DMS153 treated with DMSO at 0.1 percent for 48 hours (cell line): ENCODE results near the gene RAB8B.

Source experiments
- DNase-seq: peaks from one replicate; lab custom pipeline; 2025; ENCODE audit not compliant: unreplicated experiment; lab: John Stamatoyannopoulos, UW

RAB8B gene

DNA sequence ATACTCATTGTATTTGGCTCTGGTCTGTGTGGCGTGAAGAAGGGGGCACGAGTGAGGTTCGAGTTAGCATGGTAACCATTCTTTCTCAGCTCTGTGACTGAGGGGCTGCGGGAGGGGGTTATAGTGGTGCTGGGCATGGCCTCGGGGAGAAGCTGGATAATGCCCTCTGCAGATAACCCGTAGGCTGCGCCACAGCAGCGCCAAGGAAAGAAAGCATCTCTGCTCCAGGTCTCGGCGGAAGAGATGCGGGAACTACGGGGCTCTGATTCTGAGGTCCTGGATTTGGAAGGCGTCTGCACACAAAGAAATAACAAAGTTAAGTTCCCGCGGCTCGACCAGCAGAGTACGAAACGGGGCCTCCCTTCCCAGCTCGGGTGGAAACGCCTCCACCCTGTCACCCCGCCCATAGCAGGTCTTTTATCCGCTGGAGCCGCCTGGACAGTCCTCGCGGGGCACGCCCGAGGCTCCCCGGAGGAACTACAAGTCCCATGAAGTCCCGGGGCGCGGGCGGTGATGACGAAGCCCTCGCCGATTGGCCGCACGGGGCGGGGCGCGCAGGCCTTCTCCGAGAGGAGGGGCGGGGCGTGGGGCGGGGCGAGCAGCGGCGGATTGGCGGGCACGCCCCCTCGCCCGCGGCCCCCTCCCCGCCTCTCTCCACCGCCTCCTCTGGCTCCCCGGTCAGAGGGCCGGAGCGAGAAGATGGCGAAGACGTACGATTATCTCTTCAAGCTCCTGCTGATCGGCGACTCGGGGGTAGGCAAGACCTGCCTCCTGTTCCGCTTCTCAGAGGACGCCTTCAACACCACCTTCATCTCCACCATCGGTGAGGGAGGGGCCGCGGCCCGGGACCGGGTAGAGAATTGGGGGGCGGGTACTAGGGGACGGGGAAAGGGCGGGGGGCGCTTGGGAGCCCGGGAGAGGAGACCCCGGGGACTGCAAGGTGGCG lies at the start of gene RAB8B:
TSS of gene RAB8B (plus strand) at position 681 of the 946 bp plus-strand sequence. CDS start at position 700, 19 bp downstream.
- DNase-seq, result peak; percentile 59

DNA sequence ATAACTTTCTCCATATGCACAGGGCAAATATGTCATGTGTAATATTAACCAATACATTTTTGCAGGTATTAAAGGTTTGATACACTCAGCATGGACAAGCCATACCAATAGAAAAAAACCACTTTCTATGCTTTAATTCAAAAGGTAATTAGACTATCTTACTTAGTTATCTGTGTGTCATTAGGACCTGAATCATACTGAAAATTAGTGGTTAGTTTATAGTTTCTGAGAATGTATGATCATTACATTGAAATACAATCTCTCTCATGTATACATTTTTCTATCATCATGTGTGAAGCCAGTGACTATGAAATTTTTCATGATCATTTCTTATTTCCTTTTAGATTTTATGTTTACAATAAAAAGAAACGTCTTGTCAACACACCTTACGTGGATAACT lies 48.5 kb upstream of the RAB8B start:
- DNase-seq, result no peak

DNA sequence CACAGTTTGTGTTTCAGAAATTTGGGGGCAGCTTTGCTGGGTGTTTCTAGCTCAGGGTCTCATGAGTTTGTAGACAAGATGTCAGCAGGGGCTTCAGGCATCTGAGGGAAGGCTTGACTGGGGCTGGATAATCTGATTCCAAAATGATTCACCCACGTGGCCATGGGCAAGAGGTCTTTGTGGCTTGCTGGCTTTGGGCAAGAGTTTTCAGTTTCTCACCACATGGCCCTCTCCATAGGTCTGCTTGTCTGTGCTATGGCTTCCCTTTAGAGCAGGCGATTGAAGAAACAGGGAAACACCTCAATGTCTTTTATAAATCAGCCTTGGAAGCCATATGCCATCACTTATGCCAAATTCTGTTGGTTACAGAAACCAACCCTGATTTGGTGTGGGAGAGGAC lies 44.0 kb upstream of the RAB8B start:
- no peak for DNase-seq

DNA sequence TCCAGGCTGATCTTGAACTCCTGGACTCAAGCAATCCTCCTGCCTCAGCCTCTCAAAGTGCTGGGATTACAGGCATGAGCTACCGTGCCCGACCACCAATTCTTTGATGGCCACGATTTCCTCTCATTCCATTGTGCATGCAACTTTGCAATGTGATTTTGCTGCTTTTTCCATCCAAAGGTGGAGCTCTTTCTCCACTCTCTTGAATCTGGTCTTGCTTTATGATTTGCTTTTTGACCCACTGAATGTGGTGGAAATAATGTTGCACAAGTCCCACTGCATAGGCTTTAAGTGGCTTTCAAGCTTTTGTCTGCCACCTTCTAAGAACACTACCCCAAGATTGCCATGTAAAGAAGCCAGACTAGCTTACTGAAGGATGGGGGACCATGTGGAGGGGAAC lies 42.7 kb upstream of the RAB8B start:
- no peak for DNase-seq

DNA sequence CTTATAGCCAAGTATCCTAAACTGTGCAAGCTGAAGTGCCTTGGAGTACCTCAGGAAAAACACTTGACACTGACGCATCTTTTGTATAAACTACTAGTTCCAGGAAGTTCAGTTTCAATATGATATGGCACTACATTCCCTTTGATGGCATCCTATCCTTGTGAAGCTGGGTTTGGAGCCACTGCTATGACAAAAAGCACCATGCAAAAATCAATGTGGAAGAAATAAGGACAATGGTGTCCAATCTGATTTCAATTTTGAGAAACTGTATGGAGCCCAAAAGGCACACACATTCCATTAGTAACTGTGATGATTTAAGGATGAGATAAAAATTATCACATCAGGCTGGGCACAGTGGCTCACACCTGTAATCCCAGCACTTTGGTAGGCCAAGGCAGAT lies 37.7 kb upstream of the RAB8B start:
- no peak for DNase-seq

DNA sequence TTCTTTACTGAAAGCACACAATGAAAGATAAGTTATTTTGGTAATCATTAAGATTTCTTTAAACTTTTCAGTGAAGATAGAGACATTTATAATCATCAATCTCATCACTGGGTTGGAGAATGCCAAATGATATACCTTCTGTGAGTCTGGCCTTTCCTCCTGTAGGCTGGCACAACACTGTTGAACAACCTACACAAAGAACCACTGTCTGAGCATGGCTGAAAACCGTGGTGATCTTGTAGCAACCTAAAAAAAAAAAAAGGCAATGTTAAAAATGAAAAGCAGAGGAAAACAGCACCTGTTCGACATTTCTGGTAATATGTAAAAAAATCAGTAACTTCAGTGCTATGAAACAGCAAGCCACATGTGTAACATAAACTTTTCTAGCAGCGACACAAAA lies 33.9 kb upstream of the RAB8B start:
- no peak for DNase-seq

DNA sequence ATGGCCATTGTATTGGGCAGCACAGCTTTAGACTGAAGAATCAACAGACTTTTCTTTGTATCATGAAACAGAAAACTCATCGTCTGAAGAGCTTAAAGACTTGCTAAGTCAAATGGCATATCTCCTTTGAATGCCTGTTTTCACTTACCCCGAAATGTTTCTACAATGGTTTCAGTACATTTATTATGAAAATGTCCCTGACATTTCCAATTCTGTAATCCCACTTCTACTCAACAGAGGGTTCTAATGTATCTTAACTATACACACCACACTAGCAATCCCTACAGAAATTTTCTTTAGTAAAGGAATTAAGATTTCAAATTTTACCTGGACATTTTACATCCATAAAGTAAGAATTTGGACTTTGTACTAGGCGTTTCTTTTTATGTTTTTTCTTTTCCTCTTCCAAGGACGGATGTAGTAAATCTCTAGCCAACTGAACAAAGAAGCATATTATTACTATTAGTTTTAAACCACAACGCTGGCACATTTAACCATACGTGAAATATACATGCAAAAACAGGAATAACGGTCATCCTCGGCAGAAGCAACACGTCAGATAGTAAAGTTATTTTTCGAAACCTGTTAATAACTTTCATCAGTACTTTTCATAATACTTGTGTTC lies 33.2 kb upstream of the RAB8B start:
- no peak for DNase-seq

DNA sequence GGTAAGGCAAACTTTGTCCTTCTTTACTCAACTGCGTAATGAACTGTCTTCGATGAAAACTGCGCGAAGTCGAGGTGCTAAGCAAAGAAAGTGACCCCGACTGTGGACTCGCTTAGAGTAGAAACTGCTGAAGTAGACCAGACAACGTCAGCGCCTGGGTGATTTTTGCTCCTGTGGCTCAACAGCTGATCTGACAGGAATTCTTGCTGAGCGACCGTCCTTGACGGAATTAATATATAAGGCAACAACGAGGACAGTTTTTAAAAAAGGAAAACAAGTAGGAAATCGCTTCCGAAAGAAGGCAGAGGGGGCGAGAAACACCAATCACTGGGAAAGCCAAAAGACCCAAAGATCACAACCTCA lies 32.7 kb upstream of the RAB8B start:
- no peak for DNase-seq

DNA sequence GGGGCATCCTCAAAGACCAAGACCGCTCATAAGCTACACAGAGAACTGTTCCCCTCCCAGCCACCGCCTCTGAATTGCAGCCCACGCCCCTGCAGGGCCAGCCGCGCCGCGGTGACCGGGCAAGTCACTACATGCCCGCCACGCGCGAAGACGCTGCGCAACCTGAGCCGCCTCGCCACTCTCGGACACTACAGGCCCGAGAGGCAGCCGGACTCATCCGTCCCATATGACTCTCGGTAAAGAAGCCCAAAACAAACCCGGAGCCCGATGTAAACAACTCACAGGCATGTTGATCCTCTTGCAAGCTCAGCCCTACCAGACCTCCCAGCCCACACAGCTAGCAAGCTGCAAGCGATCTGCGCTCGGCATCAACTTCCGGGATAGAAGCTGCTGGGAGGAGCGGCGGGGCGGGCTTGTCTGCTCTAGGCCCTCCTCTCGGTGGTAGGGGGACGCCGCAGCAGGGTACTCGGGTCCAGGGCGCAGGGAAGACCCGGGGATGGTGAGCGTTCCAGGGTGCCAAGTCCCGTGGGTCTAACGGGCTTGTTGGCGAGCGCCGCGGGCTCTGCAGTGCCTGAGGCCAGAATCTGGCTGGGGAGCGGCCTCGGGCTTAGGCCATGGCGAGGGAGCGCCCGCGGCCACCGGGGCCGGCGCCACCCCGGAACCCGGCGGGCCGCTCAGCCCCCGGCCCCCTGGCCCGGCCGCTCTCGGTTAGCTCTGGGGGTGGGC lies 32.1 kb upstream of the RAB8B start, which contains the start of gene RPS27L:
TSS of gene RPS27L (minus strand) at position 360 of the 726 bp plus-strand sequence. CDS start at position 288, 72 bp downstream.
- DNase-seq, result peak; percentile 44

DNA sequence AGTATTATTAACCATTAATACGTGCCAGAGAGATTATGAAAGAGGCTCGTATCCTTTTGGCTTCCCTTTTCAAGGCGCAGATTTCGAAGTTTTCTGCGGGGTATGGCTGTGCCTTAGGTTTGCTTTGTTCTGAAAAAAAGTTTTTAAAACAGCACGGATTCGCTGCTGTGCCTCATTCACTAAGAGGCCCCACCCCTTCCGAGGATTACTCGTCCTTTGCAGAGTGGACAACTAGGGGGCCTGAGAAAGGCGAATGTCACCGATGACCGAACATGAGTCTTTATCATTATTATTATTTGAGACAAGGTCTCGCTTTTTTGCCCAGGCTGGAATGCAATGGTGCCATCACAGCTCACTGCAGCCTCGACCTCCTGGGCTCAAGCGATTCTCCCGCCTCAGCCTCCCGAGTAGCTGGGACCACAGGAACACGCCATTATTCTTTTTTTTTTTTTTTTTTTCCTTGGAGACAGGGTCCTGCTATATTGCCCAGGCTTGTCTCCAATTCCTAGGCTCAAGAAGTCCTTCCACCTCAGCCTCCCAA lies 31.4 kb upstream of the RAB8B start:
- no peak for DNase-seq

DNA sequence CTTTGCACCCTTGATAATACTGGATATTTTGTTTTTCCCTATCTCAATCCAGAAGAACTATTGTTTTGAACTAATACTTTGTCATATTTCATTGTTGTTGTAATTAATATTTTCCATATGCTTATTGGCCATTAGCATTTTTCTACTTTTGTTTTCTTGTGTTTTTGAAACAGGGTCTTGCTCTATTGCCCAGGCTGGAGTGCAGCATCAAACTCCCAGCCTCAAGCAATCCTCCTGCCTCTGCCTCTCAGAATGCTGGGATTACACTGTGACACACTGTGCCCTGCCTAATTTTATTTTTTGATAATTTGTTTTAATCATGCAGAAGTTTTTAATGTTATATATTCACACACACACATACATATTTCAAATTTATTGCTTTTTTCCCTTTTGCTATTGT lies 28.8 kb upstream of the RAB8B start:
- no peak for DNase-seq

DNA sequence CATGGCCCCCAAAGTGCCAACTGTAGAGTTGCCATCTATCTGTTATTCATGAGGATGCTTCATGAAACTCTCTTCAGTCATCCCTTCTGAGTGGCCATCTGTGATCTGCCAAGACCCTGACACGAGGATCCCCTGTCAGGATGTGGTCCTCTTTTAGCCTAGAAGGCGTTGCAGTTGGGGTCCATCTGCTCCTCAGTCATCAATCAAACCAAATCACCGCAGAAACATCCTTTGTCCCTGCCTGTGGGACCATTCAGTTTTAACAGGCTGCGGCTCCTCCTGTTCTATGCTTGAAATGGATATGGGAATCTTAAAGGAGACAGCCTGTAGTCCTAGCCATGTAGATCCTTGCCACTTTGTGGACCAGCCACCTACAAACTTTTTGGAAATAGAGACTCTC lies 26.2 kb upstream of the RAB8B start:
- no peak for DNase-seq

DNA sequence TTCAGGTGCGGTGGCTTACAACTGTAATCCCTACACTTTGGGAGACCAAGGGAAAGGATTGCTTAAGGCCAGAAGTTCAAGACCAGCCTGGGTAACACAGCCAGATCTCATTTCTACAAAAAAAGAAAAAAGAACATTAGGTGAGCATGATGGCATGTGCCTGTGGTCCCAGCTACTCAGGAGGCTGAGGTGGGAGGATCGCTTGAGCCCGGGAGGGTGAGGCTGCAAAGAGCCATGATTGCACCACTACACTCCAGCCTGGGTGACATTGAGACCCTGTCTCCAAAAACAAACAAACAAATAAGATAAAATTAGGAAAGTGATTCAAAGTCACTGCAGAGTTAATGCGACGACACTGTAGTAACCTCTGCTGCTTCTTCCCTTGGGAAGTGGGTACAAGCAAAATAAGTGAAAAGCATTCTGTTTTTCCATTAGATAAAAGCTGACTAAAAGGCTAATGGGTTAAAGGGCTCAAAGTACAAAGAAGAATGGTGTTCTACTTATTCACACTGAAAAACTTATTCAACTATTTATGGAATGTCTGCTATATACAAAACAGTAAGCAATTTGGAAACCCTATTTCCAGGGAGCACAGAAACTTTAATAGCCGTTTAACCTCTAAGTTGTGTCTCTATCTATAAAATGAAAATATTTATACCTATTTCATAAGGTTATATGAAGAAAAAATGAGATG lies 24.1 kb upstream of the RAB8B start:
- no peak for DNase-seq

DNA sequence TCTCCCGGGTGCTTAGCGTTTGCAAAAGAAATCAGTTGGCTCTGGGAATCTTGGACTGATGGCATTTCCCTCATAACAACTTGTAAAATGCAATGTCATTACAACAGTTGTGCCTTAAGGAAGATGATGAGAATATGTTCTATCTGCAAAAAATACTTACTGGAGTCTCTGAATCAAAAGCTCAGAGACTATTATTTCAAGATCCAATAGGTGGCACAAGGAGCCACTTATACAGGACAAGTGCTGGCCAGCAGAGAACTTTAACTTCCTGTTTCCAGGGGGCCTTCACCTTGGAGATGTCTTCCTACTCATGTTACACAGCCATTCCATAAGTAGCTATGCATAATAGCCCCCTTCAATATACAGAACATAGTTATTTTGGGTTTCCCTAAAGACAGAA lies 23.2 kb upstream of the RAB8B start:
- DNase-seq, result no peak

DNA sequence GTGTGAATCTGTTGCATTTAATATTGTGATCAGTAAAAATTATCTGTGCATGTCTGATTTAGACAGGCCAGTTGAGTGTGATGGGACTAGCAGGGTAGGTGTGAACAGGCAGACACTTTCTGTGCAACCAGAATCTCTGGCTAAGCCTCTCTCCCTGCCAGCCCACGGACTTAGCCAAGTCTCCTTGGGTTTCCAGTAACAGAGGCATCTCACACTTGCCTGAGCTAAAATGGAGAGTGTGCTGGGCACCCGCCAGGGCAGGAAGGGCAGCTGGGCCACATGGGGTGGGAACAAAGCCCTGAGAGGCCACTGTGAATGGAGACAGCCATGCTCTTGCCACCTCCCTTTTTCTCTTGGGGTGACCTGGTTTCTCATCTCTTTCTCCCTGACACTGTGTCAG lies 19.6 kb upstream of the RAB8B start:
- no peak for DNase-seq

DNA sequence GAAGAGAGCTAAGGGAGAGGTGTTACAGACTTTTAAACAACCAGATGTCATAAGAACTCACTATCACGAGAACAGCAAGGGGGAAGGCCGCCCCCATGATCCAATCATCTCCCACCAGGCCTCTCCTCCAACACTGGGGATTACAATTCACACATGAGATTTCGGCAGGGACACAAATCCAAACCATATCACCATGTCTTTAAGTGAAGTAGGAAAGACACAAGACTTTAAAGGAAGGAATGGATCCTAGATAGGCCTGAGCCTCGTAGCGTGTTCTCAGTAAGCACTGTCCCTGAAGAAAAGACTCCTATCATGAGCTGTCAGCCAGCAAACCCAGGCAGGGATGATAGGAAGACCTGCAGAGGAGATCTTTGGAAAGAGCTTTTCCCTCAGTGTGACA lies 17.0 kb upstream of the RAB8B start:
- DNase-seq, result no peak

DNA sequence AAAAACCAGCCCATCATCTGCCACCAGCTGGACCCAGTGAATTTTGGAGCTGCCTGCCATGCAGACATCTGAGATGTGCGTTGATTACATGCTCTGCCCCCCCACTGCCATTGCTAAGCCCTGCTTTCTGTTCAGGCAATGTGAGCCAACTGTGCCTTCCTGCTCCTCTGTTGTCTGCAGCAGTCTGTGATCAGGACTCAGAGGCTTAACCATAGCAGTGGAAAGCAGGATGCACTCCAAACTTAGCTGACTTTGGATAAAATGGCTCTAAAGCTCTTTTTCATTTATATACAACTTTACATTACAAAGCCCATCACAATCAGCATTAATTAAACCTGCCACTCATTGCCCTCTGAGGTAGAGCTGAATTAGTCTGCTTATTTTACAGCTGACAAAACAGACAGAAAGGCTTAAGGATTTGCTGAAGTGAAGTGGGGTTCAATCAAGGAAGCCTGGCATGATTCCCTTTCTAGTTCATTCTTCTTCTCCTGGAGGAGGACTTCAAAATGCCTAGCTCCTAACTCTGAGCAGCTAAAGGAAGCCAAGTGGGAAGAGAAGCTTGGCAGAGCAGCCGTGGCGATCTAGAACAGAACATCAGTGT lies 16.5 kb upstream of the RAB8B start:
- DNase-seq, result no peak

DNA sequence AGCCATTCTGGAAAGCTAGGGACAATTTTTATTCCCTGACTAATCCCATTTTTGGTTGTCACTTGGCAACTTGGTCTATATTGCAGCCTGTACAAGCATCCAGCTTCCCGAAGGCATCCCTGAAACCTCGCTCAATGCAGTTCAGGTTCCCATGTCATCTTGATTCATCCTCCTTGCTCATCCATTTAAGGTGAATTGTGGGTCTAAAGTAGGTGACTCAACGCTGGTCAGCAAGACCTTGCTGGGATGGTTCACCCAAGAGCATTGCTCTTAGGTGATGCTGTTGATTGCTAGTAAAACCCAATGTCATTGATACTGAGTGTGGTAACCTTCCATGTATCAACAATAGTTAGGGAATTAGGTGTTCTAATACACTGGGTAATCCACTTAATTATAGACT lies 13.1 kb upstream of the RAB8B start:
- DNase-seq, result no peak

DNA sequence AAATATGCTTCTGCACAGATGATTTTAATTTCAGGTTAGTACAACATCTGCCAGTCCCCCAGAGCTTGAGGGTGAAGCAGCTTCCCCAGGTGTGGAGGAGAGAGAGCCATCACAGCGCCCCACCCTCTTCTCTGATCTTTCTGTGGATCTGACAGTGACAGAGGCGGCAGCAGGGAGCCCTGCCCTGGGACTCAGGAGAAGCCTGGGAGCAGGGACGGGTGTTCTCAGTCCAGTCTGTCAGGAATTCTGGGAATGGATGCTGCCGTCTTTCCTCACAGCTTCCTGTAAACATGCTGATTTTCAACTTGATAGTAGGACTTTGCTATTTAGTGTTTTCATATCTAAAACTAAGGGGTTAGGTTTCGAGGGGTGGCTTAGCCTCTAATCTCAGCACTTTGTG lies 11.4 kb upstream of the RAB8B start:
- DNase-seq, result no peak

DNA sequence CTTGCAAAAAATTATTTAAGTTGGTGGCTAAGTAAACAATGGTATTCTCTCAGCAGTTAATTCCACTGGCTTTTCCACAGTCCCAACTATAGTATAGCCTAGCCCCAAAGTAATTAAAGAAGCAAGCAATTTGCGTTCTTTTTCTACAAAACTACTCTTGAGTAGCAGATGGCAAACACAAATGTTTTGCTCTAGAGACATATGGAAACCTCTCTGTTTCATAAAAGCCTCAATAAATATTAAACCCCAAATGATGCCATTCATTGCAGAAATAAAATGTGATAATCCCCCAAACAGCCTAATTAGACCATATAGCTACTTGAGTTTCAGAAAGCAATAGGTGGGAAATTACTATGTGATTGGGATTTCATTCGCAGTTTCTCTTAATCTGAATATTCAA lies 8.7 kb upstream of the RAB8B start:
- DNase-seq, result no peak

DNA sequence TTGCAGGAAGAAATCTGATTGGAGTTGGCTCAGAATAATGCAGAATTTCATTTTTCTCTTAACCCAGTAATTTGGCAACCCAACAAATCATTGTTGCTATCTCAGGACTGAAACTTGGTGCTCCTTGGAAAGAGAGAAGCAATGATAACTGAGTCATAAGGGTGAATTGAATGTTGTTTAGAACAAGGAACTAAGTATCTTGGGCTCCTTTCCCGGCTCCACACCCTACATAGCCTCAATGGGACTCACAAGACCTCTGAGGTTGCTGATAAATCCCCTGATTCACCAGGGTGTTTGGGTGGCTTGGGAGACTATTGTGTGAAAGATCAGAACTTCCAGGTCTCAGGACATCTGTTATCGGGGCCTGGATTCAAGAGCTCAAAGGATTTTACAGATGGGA lies 7.8 kb upstream of the RAB8B start:
- no peak for DNase-seq
